ENCODE measurements around the gene KIF11.

DNA sequence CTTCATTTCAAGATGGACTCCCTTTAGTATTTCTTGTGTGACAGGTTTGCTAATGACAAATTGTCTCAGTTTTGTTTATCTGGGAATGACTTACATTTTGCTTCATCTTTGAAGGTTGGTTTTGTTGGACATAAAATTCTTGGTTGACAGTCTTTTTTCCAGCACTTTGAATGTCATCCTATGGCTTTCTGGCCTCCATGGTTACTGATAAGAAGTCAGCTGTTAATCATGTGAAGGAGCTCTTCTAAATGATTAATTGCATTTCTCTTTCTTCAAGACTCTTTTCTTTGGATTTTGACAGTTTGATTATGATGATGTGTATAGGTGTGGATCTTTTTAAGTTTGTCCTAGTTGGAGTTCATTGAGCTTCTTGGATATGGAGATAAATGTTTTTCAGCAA is 69.9 kb downstream of the KIF11 start:
- TF ChIP-seq CTCF (IDR thresholded peaks at IDR 0.05) (no peak), POLR2AphosphoS5 (IDR thresholded peaks at IDR 0.05) (no peak)

All from gastroesophageal sphincter (tissue), 3 donors.